Neural cell (in vitro differentiated cells): Measurements from ENCODE around the gene IGFL1.
"Not testable (repeated sequence)": the region's sequence is repeated elsewhere in the genome, so short reads cannot be mapped to it uniquely, and the experiment has no call there.

Experiments used
- CTCF ChIP-seq: fragments of 450-650 bp; IDR thresholded peaks from 2 replicates; pipeline ENCODE4 v1.5.1; 2014; ENCODE audit warnings: antibody characterized with exemption, mild to moderate bottlenecking, moderate library complexity; ENCODE audit not compliant: poor library complexity, severe bottlenecking
- REST ChIP-seq: IDR thresholded peaks from 2 replicates; pipeline ENCODE4 v1.6.1; 2012; ENCODE audit warnings: borderline replicate concordance

- TF ChIP-seq CTCF, REST: not testable (repeated sequence)
These were observed 5.8 kb upstream of the IGFL1 start for GRCh38 chr19:46223787-46224186.
